Rectal smooth muscle tissue (tissue), 1 donor: Measurements from ENCODE around the gene APLF.
"Not testable (repeated sequence)": the region's sequence is repeated elsewhere in the genome, so short reads cannot be mapped to it uniquely, and the experiment has no call there.

Experiments used
- H3K27ac ChIP-seq: one replicate; pipeline ENCODE4 v1.7.0; 2013; ENCODE audit warnings: low read depth, low read length, inconsistent platforms
- H3K27me3 ChIP-seq: one replicate; pipeline ENCODE4 v1.7.0; 2013; ENCODE audit warnings: low read length; ENCODE audit not compliant: control insufficient read depth, insufficient read depth
- H3K36me3 ChIP-seq: one replicate; pipeline ENCODE4 v1.7.0; 2013; ENCODE audit warnings: low read length; ENCODE audit not compliant: control insufficient read depth, insufficient read depth
- H3K4me1 ChIP-seq: one replicate; pipeline ENCODE4 v1.7.0; 2013; ENCODE audit warnings: low read length; ENCODE audit not compliant: control insufficient read depth, insufficient read depth
- H3K4me3 ChIP-seq: one replicate; pipeline ENCODE4 v1.7.0; 2013; ENCODE audit warnings: low read length
- H3K9ac ChIP-seq: one replicate; pipeline ENCODE4 v1.7.0; 2013; ENCODE audit warnings: low read length

APLF gene

DNA sequence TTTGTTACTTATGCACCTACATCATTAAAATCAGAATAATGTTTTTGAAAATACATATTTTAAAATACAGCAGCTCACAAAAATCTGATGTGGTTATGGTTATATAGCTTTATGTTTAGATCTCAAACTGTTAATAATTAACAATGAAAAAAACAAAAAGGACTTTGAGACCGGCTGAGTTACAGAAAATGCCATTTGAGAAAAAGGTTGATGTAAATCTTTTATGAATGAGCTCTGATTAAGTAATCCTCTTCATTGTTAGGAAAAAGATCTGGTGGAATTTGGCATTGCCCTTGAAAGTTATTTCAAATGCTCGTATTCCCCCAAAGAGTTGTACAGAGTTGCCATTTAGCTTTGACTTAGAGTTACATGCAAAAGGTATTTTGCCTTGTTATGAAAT, 93.2 kb downstream of the APLF start:
- Histone ChIP-seq H3K27ac (no peak overlapping the region), H3K36me3 (no peaks in the 10 kb centered on the region), H3K4me1 (no peaks in the 10 kb centered on the region), H3K27me3 (no peaks in the 10 kb centered on the region), H3K9ac (no peak overlapping the region), H3K4me3 (no peak overlapping the region)

DNA sequence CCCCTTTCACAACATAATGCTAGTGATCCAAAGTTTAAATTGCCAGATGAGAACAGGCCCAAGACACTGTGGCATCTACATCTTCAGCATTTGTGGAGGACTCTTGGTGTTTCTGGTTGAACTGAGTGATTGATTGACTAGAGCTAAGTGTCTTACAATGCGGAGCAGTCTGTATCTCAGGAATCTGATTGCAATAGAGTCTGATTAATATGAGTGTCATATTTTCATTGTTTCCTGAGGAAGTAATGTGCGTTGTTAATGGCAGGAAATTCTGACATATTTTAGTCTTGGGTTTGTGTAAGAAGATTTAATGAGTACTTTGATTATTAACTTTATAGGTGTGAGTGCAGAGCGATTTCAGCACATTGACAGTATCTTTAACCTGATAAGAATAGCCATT, 94.0 kb downstream of the APLF start:
- no peak overlapping the region for H3K27ac ChIP-seq
- H3K36me3 ChIP-seq = no peaks in the 10 kb centered on the region
- no peaks in the 10 kb centered on the region for H3K27me3 ChIP-seq
- no peak overlapping the region for H3K9ac ChIP-seq
- no peaks in the 10 kb centered on the region for H3K4me1 ChIP-seq
- no peak overlapping the region for H3K4me3 ChIP-seq

DNA sequence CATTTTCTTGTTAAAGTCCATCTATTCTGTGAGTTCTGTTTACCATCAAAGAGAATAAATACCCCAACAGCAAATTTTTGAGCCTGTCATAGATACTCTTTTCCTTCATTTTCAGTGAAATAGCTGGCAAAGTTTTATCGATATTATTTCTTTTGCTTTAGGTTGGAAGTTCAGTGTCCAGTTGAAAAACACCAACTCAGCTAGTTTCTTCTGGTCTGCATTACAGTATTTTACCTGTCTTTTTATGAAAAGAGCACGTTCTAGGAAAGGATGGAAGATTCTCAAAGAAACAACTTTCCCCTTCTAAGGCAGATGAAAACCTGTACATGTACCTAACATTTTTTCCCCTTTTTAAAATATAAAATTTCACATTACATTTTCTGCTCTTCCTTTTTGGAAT, 95.5 kb downstream of the APLF start:
- Histone ChIP-seq H3K9ac (no peak overlapping the region), H3K27me3 (no peaks in the 10 kb centered on the region), H3K4me3 (no peak overlapping the region), H3K36me3 (no peaks in the 10 kb centered on the region), H3K4me1 (no peaks in the 10 kb centered on the region), H3K27ac (no peak overlapping the region)

DNA sequence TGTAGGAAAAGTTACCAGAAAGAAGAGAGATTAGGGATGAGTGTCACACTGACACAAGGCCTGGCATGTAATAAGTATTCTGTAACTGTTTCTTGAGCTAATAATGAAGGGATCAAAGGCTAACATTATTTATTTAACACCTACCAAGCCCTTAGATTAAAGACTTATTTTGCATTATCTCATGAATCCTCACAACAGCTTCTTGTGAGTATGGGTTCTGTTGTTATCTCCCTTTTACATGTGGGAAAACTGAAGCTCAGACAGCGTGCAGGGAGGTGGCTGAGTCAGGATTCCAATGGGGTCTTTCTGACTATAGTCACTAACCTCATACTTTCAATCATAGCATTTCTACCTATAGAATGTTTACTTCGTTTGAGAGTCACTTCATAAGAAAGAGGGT, 97.0 kb downstream of the APLF start:
- Histone ChIP-seq H3K4me1 (no peaks in the 10 kb centered on the region), H3K27me3 (no peaks in the 10 kb centered on the region), H3K27ac (no peak overlapping the region), H3K36me3 (no peaks in the 10 kb centered on the region), H3K4me3 (no peak overlapping the region), H3K9ac (no peak overlapping the region)

- Histone ChIP-seq H3K4me1 (no peaks in the 10 kb centered on the region), H3K27ac (no peak overlapping the region), H3K4me3 (no peak overlapping the region), H3K27me3 (no peaks in the 10 kb centered on the region), H3K9ac (no peak overlapping the region), H3K36me3 (no peaks in the 10 kb centered on the region)
Observed at GRCh38 chr2:68565273-68565672, 97.9 kb downstream of the APLF start.

DNA sequence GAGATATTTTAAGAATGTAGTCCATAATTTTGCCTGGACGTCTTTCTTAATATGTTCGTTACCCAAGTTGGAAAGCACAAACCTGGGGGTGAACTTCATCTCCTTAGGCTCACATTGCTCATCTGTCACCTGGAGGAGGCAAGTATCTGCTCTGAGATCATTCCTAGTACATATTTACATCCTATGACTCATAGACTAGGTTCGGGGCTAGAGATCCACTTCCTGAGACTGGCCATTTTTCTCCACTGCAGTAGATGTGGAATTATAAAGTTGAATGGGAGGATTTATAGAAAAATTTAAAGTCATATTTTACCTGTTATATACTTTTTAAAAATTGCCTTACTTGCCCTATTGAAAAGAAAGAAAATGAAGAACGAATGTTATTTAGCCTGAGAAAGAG, 98.5 kb downstream of the APLF start:
- Histone ChIP-seq H3K4me1 (no peaks in the 10 kb centered on the region), H3K4me3 (no peak overlapping the region), H3K27ac (no peak overlapping the region), H3K9ac (no peak overlapping the region), H3K36me3 (no peaks in the 10 kb centered on the region), H3K27me3 (no peaks in the 10 kb centered on the region)

- H3K9ac ChIP-seq = no peak overlapping the region
- H3K4me3 ChIP-seq = no peak overlapping the region
- no peak overlapping the region for H3K27ac ChIP-seq
- H3K27me3 ChIP-seq = no peaks in the 10 kb centered on the region
- H3K4me1 ChIP-seq = no peaks in the 10 kb centered on the region
- no peaks in the 10 kb centered on the region for H3K36me3 ChIP-seq
Observed at GRCh38 chr2:68566362-68566761, 99.0 kb downstream of the APLF start.

DNA sequence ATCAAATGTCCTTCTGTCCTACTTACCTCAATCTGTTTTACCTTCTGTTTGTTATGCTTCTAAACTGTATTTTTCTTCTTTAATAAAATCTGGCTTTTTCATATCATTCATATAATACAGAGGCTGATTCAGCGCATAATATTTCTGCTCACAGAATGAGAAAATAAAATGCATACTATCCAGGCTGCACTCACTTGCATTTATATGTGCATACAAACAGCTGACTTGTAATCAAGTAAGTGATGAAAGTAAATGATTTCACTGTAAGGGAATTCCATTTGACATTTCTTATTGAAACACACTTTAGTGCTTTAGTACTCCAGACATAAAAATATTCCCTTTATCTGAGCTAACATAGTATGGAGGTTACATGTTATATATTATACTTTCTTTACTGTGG, 100.7 kb downstream of the APLF start:
- no peak overlapping the region for H3K4me3 ChIP-seq
- no peaks in the 10 kb centered on the region for H3K36me3 ChIP-seq

GRCh38 chr2:68569604-68570003, 102.2 kb downstream of the APLF start:
- H3K4me3 ChIP-seq = no peak overlapping the region
- no peaks in the 10 kb centered on the region for H3K4me1 ChIP-seq
- no peaks in the 10 kb centered on the region for H3K36me3 ChIP-seq

More for the DNA sequence above, 100.7 kb downstream of the APLF start:
- no peaks in the 10 kb centered on the region for H3K4me1 ChIP-seq
- H3K27ac ChIP-seq = no peak overlapping the region
- H3K27me3 ChIP-seq = no peaks in the 10 kb centered on the region
- H3K9ac ChIP-seq = no peak overlapping the region

DNA sequence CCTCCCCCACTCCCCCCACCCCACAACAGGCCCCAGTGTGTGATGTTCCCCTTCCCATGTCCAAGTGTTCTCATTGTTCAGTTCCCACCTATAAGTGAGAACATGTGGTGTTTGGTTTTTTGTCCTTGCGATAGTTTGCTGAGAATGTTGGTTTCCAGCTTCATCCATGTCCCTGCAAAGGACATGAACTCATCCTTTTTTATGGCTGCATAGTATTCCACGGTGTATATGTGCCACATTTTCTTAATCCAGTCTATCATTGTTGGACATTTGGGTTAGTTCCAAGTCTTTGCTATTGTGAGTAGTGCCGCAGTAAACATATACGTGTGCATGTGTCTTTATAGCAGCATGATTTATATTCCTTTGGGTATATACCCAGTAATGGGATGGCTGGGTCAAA, 103.0 kb downstream of the APLF start:
- H3K27me3 ChIP-seq, H3K36me3 ChIP-seq, H3K27ac ChIP-seq: not testable (repeated sequence)

More at GRCh38 chr2:68569604-68570003, 102.2 kb downstream of the APLF start:
- Histone ChIP-seq H3K27ac (no peak overlapping the region), H3K27me3 (no peaks in the 10 kb centered on the region), H3K9ac (no peak overlapping the region)

DNA sequence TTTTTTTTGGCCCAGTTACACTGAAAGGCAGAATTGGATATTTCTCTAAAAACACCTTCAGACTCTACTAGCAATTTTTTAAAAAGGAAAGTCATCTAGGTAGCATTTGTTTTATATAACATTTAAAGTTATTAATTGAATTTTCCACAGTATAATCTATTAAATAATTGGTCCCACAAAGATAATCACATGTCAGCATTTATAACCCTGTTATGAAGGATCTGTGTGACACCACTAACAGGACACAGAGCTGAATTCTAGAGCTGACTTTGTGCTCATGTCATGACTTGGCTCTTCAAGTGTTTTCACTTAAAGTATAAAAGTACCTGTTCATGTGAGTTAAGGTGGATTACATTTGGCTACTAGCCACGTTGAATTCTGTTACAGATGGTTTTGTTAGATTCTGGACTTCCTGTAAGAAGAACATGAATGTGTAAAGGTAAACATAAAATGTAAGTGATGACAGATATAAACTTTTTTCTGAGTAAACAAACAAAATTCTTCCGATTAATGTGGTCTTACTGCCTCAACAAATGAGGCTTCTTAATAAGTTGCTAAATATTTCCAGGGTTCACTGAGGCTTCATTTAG, 106.9 kb downstream of the APLF start:
- Histone ChIP-seq H3K4me3 (no peak overlapping the region), H3K27me3 (no peaks in the 10 kb centered on the region), H3K27ac (no peak overlapping the region), H3K9ac (no peak overlapping the region), H3K36me3 (no peaks in the 10 kb centered on the region), H3K4me1 (no peaks in the 10 kb centered on the region)

More for the DNA sequence above, 103.0 kb downstream of the APLF start:
- not testable (repeated sequence) for H3K4me1 ChIP-seq, H3K4me3 ChIP-seq, H3K9ac ChIP-seq

- H3K4me1 ChIP-seq = no peaks in the 10 kb centered on the region
- H3K27me3 ChIP-seq = no peaks in the 10 kb centered on the region
- no peak overlapping the region for H3K27ac ChIP-seq
- H3K9ac ChIP-seq = no peak overlapping the region
- no peak overlapping the region for H3K4me3 ChIP-seq
- H3K36me3 ChIP-seq = no peaks in the 10 kb centered on the region
Observed at GRCh38 chr2:68577183-68577582, 109.8 kb downstream of the APLF start.

- Histone ChIP-seq H3K9ac (no peak overlapping the region), H3K4me1 (no peaks in the 10 kb centered on the region), H3K4me3 (no peak overlapping the region), H3K27ac (no peak overlapping the region), H3K36me3 (no peaks in the 10 kb centered on the region), H3K27me3 (no peaks in the 10 kb centered on the region)
Observed at GRCh38 chr2:68579689-68580088, 112.3 kb downstream of the APLF start.
